MM.1S (cell line): ENCODE measurements around the gene ZNF888.

ENCODE experiments used
- CTCF ChIP-seq: fragments of 300-600 bp; sonication (generic); IDR thresholded peaks from 2 replicates; pipeline ENCODE4 v1.5.1; 2016; ENCODE audit warnings: antibody characterized with exemption, low read length, mixed read lengths
- EZH2 ChIP-seq: fragments of 300-600 bp; sonication (generic); optimal IDR thresholded peaks from 2 replicates; pipeline ENCODE3; 2017; ENCODE audit warnings: low read depth, mild to moderate bottlenecking, antibody characterized with exemption, low read length, mixed read lengths

GRCh38 chr19:52946322-52947310 lies 23.4 kb upstream of the ZNF888 start:
- TF ChIP-seq EZH2 (no peak), CTCF (no peak)
